ENCODE results near the gene OR10G4.

DNA sequence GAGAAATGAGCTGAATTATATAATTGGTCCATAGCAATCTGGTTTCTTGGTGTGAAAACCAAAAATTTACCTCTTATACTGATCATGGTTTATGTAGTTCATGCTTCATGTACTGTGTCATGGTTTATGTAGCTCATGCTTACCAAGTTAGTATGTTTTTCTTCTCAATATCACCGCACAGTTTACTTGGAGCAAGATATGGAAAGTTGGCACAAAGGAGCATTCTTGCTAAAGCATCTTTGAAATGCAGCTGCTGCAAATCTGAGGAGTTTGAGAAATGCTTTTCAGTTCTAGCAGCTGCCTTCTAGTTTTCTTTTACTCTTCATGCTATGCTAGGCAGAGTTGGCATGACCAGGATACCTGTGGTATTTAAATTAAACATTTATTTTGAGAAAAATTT is 23.9 kb downstream of the OR10G4 start:
- TF ChIP-seq EZH2 (IDR thresholded peaks at IDR 0.05; ENCODE audit: insufficient read depth, poor library complexity, severe bottlenecking) = no peak
- TF ChIP-seq EZH2phosphoT487 (IDR thresholded peaks at IDR 0.05; ENCODE audit: insufficient read depth, low read depth) = no peak

All from GM23248 (cell line).